Omental fat pad (tissue), 4 donors: ENCODE data around the gene CMTM4. TPM values are rescaled to one million over a fixed set of nuclear protein-coding genes. Genes with fewer than 3 reads are reported as not detected.

Experiments used
- ATAC-seq: fragments of 150-250 bp; one replicate; pipeline ENCODE4 v1.9.1; 2016; ENCODE audit warnings: mild to moderate bottlenecking, moderate library complexity; ENCODE audit not compliant: low FRiP score
- DNase-seq: peaks from one replicate; pipeline ENCODE4 v3.0.0-alpha.2; 2019; ENCODE audit warnings: low spot score
- CTCF ChIP-seq, 3 donors: fragments of 450-650 bp; IDR thresholded peaks; one replicate each; pipeline ENCODE4 v1.5.1; 2016 to 2017; ENCODE audit warnings: antibody characterized with exemption in 3 of 3, mild to moderate bottlenecking in 3 of 3, moderate library complexity in 2 of 3
- total RNA-seq, 4 donors: library from RNA; depleted of rRNA; stranded (reverse); fragments of >200 nt; gene quantifications; one replicate each; pipeline ENCODE4 v1.1.0, GENCODE V29; 2016

The CMTM4 gene
- total RNA-seq, 4 donors from 2014 or later = 12.6 to 29.9 (median 23.8) TPM

- DNase-seq (peak; percentile 71), ATAC-seq (peak; percentile 45)
Observed at GRCh38 chr16:66608241-66609138, 88.1 kb downstream of the CMTM4 start.

GRCh38 chr16:66605979-66606751 lies 90.4 kb downstream of the CMTM4 start:
- ATAC-seq (no peak), DNase-seq (no peak)
- no peak for TF ChIP-seq CTCF (IDR thresholded peaks at IDR 0.05)

More at GRCh38 chr16:66608241-66609138, 88.1 kb downstream of the CMTM4 start:
- peak in 1 of 3 donors; percentile 42 for TF ChIP-seq CTCF (IDR thresholded peaks at IDR 0.05)

- DNase-seq = no peak
- peak; percentile 68 for ATAC-seq
- TF ChIP-seq CTCF (IDR thresholded peaks at IDR 0.05) = no peak
Observed at GRCh38 chr16:66605177-66605978, 91.2 kb downstream of the CMTM4 start.

GRCh38 chr16:66604376-66605176 lies 92.0 kb downstream of the CMTM4 start, which contains the start of gene CMTM3:
Gene CMTM3, plus strand, starts transcription at chr16:66604704. Its CDS starts 102 bp downstream, at chr16:66604806.
- DNase-seq (peak; percentile 58), ATAC-seq (peak; percentile 67)
- TF ChIP-seq CTCF (IDR thresholded peaks at IDR 0.05) = peak in 2 of 3 donors; percentile 57 to 64

- TF ChIP-seq CTCF (IDR thresholded peaks at IDR 0.05) = no peak
- ATAC-seq (peak; percentile 8), DNase-seq (no peak)
Observed at GRCh38 chr16:66603537-66604375, 92.8 kb downstream of the CMTM4 start.
